Measurements from ENCODE around the gene MAIP1.

- TF ChIP-seq GATA3 (IDR thresholded peaks at IDR 0.05; ENCODE audit: low read depth, low read length) (no peak), GATA2 (IDR thresholded peaks at IDR 0.05; ENCODE audit: low read depth, low read length) (no peak)
Observed at GRCh38 chr2:199972088-199972626, 16.8 kb downstream of the MAIP1 start.
